Measurements from ENCODE around the gene RYR2.

Gene RYR2

DNA sequence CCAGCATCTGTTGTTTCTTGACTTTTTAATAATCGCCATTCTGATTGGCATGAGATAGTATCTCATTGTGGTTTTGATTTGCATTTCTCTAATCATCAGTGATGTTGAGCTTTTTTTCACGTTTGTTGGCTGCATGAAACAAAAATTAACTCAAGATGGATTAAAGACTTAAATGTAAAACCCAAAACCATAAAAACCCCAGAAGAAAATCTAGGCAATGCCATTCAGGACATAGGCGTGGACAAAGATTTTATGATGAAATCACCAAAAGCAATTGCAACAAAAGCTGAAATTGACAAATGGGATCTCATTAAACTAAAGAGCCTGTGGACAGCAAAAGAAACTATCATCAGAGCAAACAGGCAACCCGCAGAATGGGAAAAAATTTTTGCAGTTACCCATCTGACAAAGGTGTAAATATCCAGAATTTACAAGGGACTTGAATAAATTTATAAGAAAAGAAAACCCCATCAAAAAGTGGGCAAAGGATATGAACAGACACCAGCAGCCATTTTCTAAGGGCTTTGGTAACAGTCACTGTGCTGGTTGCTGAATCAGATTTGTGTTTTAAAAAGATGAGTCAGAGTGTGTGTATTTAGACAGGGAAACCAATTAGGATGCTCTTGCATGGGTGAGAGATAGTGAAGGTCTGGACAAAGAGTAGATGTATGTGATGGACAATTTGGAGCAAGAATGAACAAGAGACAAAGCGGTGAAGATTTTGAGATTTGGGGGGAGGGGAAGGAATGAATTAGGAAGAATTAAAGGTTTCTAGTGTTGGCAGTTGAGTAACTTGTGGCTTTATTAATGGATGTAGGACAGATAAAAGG, 110.7 kb downstream of the RYR2 start:
- DNase-seq: no peak

DNA sequence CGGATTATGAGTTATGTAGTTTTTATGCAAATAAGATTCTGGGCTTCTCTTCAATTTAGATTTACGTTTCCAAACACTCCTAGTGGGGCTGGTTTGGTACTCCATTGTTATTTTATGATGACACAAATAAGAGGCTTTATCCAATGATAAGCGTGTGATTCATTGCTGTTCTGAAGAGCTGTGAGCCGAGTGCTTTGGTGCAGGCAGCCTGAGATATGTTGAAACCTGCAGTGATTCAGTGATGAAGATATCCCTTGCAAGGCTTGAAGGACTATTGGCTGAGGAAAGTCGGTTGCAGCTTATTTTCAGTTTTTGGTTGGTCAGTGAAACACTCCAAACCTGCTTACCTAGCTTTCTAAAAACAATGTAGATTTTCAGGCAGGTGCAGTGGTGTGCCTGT, 112.2 kb downstream of the RYR2 start:
- no peak for DNase-seq

DNA sequence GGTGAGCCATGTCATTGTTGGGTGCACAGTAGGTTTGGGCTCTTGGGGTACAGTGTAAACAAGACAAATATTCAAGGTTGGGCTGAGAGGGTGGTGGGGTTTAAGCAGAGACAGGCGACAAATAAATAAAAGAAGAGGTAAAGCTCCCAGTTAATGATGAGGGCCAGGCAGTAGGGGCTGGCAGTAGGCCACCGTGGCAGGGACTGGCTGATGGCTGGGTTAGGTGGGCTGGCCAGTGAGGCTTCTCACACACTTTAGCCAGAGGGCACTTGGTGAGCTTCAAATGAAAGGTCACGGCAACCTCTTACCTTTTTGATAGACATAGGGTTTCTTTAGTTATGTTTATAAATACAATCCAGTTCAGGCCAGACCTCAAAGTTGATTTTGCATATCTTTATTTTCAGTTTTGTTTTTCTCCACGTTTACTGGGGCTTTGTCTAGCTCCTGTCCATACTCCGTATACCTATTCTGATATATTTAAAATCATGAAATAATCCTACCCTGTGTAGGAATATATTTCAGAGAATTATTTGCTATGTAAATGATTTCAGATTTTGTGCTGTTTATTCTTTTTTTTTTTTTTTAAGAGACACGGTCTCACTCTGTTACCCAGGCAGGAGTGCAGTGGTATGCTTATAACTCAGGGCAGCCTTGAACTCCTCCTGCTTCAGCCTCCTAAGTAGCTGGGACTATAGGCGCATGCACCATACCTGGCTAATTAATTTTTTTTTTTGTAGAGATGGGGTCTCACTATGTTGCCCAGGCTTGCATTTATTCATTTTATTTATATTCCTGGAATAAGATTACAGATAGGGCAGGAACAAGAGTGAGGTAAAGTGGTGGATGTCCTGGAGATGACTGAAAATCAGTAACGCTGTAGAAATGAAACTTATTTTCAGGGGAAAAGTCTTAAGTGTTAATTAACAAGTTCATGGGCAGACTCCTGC, 122.7 kb downstream of the RYR2 start:
- no peak for DNase-seq

DNA sequence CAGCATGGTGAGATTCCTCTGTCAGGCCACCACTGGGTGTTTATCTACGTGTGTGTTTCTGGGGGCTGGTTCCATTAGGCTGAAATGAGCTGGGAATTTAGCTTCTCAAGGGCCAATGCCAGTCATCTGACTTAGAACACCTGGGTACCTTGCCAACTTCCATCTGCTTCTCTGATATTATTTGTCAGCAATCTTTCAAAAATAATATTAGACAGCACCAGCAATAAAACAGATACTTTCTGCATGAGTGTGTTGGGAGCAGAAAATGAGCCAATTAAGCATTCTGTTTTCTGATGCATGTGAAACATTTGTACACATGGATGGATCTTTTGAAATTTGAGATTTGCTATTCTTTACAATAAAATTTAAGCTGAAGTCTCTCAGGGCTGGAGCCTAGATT, 124.1 kb downstream of the RYR2 start:
- no peak for DNase-seq

DNA sequence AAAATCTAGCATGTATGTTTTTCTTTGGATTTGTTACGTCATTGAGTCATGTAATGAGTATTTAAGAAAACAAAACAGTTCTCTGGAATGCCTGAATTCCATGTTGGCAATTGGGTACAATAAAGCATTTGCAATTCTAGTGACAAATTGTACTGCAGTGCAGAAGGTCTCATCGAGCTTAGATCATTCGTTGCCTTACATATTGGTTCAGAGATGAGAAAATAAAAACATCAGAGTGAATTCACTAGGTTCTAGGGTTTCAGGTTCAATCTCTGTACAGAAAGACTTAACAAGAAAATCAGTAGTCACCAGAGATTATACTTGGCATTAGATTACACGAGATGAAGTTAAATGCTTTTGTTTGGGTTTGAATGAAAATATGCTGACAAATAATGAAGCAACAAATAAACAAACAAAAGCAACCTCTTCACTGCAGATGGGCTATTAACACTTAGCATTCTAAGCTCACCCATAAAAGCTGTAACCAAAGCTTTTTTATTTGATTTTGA, 124.7 kb downstream of the RYR2 start:
- DNase-seq: no peak

DNA sequence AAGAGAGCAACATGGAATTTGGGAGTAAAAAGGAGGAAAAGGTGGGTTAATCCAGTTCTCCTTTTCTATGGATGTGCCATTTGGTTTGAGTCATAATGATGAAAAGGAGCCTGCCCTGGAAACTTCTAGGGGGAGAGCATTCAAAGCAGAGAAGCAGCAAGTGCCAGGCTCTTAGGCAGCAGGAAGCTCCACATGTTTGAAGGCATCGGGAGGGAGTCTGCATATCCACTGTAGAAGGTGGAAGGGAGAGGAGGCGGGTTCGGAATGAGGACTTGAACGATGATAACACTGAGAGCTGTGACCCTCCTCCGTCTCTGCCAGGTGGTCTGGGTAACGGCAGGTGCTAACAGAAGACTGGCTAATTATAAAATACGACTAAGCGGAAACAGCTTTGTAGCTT, 128.2 kb downstream of the RYR2 start:
- DNase-seq: no peak

DNA sequence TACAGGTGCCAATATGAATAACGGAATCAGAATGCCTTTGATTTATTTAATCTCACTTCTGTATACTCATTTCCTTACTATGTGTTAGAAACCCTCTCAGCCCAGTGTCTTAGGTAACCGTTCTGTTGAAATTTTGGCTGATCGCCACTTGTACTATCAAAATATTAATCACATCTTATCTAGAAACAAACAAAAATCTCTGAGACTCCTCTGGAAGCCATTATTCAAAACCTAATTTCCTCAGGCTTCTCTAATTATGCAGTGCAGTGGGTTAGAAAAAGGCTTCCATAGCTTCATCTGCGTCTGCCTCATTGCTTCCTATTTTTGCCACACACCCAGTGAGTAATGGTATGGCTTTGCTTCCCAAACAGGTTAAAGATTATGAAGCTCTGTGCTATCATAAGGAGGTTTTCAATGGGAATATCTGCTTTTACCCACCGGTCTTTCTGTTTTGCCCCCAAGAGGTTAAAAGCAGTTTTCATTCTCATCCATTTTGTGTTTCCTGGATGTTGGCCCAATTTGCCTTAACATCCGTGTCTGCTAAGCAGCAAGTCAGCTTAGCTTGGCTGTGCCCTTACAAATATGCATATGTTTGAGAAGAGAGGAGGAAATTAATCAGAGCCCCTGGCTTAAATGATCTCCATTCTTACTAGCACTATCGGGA, 129.6 kb downstream of the RYR2 start:
- no peak for DNase-seq

DNA sequence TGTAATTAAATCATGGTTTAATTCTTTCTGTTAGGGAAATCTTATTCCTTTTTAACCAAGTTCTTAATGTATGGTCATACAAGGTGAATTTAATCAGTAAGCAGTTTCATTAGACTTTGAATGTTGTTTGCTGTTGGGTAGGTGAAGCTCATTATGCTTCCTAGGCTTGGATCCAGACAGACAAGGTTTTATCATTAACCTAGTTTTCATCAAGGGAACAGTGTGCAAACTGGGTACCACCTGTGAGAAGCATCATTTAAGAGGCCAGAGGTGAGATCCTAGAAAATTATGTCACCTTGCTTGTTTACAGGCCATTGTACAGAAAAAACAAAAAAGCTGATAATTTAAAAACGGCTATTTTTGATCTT, 130.1 kb downstream of the RYR2 start:
- DNase-seq: no peak

DNA sequence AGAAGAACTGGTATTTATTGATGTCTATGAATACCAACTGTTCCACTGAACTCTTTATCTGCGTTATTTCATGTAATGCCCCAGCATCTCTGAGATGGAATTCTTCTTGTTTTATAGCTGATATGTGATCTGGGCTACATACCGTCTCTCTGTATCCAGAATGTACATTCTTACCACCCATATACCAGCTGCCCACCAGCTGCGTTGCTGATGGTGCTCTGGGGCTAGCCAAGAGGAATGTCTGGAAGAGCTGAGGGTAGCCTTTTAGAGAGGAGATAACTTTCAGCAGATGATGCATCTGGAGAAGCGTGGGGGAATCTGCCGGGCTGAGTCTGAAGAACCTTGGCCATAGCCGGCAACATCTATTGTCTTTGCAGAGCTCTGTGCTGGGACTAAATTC, 137.5 kb downstream of the RYR2 start:
- DNase-seq: no peak

DNA sequence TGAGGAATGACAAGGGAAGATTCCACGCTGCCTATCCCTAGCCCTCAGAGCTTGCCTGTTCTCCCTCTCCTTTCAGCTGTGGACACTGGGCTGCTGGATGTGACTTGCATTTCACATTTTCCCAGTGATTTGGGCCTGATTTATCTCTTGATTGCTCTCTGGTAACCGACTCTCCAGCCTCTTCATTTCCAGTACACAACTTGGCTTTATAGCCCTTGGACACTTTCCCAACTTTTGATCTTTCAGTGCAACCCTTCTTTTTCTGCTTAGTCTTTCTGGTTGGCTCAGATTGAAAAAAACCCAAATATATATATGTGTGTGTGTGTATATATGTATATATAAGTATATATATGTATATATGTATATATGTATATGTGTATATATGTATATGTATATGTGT, 138.3 kb downstream of the RYR2 start:
- no peak for DNase-seq

DNA sequence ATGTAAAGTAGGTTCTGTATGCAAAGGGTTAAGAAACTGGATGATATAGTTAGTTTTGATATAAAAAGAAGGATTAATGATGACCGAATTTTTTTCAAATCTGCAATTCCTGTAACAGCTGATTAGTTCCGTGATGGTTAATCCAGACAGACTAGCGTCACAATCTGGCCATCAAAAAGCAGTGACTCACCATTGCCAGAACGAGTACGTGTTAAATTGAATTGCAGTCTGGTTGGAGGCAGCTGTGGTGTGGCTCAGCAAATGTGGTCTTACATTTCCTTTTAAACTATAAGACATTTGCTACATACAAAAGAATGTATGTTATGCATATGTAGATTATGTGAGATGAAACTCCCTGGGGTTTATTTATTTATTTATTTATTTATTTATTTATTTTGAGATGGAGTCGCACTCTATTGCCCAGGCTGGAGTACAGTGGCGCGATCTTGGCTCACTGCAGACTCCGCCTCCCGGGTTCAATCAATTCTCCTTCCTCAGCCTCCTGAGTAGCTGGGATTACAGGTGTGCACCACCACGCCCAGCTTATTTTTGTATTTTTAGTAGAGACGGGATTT, 139.8 kb downstream of the RYR2 start:
- no peak for DNase-seq

DNA sequence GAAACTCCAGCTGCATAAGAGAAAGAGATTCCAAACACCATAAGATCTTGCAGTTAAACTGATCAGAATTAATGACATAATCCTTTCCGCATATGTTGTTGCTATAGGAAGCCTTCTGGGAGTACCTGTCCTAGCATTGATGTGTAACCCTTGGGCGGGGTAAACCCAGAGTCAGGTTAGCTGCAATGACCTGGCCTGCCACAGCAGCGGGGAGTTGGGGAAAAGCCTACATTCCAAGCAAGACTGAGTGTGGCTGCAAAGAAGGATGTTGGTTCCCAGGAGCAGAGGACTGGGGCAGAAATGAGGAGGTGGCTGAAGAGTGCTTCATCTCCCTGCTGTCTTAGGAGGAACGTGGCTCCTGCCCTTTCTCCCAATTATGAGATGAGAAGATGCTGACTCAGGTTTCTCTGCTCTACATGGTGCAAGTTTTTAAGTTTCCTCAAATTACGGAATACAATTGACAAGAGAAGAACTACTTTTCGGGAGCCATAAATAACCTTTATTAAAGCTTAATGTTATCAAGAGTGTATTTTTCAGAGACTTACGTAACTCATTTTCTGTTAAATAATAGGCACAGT, 142.1 kb downstream of the RYR2 start:
- no peak for DNase-seq

DNA sequence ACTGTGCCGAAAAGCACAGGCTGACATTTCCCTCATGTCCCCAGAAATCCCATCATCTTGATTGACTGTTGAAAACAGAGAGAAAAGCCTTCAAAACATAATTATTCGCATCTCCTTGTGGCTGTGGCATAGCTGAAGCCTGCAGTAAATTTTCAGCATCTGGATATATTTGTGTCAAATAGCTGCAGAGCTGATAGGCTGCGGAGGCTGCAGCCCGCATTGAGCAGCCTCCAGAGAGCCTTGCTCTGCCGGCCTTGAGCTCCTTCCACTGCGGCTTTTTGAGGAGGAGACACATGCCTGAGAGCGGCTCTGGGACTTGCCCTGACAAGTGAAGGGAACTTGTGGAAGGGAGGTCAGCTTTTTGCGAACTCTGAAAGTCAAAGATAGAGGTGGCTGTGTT, 144.7 kb downstream of the RYR2 start:
- no peak for DNase-seq

DNA sequence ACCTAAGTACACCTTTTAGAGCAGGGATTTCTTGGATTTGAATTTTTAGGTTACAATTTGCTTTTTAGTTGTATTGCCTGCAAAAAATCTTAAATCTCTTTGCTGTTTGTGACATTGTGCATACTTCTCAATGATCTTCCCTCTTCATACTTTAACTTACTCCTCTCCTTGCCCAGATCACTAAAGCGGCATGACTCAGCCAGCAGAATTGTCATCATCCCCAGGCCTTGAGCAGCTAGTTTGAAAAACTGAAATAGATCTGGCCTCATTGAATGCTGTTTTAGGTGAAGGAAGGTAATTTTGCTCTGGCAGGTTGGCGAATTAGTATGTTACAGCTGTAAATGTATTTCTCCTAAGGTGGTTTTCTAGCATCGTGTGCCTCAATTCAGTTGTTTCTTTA, 145.9 kb downstream of the RYR2 start:
- DNase-seq: no peak

DNA sequence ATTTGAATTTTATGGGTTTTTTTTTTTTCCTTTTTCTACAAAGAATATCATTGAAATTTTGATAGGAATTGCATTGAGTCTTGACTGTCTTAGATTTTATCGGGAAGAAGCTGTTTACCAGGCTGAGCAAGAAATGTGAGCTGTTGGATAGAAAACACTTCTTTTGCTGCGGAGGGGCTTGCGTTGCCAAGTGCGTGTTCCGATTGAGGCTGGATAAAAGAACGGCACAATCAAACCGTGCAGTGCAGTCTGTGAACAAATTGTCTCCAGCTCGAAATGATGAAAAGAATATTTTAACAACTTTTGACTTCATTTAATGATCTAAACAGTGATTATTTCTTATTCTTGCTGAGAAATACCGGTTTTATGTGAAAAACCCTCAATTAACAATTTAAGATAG, 149.4 kb downstream of the RYR2 start:
- no peak for DNase-seq

DNA sequence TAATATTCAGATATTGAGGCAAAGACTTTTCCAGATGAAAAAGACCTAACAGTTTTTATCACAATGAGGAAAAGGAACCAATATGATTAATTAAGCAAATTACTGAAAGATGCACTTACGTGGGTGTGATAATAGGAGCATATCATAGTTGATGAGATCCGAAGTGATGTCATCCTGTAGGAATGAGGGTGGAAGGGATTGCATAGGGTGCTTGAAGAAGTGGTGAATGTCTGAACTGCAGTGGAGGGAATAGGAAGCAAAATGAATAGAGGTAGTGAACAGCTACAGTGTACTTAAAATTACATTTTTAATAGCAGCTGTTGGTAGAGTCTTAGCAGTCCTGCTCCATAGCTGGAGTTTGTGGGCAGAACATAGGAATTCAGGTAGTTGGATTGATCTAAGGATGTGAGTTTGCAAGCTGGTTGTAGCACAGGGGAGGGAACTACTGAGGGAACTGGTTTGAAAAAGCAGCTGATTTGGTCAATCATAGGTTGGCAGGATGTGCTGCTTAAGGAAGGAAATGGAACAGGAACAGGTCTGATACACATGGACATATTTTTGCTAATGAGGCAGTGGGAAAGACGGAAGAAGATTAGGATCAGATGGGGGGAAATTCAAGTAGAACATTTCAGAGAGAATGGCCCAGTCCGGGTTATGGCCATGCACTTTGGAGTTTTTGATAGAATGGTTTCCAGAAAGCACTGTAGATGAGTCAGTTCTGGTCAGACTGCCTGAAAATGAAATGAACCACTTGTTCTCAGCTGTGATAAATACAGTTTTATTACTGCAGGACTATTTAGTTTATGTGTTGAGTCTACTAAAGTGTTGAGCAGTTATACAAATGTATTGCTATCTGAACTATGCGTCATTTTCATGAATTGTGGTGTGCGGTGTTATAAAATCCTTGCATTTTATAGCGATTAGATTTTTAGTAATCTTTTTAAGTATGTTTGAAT, 155.8 kb downstream of the RYR2 start:
- DNase-seq: no peak

DNA sequence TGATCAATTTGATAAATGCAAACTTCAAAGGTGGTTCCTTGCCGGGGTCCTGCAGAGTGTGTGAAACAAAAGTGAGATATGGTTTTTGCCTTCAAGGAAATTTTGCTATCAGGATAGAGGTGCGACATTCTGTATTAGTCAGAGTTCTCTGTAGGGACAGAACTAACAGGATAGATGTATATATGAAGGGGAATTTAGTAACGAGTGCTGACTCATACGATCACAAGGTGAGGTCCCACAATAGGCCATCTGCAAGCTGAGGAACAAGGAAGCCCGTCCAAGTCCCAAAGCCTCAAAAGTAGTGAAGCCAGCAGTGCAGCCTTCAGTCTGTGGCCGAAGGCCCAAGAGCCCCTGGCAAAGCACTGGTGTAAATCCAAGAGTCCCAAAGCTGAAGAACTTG, 157.0 kb downstream of the RYR2 start:
- DNase-seq: no peak

DNA sequence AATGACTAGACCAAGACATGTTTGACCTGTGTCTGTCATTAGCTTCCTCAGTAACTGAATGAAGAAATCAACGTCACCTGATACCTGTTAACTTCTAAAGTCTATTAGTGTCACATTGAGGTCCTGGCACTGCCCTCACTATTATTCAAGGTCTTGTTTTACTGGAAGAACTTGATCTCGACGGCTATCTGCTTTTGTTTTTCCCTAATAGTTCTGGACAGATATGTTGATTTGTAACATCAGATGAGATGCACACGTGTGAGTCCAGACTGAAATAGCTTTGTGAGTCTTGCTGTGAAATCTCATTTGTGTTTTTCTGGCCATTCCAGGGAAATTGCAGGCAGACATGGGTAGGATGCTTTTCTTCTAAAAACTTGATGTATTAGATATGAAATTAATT, 159.2 kb downstream of the RYR2 start:
- DNase-seq: no peak

DNA sequence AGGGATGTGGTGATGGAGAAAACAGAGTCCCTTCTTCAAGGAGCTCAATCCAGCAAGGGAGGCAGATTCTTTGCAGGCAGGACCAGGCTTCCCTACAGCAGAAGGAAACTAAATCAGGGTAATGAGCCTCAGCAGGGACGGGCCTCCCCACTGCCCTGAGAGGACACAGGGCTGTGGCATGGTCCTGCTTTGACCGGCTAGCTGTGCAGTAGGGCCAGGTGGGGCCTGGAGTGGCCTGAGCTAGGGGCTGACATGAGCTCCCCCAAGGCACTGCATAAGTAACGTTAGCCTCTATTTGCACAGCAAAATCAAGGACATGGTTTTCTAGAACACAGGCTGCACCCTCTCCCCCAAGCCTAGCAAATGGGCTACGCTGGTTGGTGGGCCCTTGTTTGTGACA, 162.9 kb downstream of the RYR2 start:
- DNase-seq: no peak

DNA sequence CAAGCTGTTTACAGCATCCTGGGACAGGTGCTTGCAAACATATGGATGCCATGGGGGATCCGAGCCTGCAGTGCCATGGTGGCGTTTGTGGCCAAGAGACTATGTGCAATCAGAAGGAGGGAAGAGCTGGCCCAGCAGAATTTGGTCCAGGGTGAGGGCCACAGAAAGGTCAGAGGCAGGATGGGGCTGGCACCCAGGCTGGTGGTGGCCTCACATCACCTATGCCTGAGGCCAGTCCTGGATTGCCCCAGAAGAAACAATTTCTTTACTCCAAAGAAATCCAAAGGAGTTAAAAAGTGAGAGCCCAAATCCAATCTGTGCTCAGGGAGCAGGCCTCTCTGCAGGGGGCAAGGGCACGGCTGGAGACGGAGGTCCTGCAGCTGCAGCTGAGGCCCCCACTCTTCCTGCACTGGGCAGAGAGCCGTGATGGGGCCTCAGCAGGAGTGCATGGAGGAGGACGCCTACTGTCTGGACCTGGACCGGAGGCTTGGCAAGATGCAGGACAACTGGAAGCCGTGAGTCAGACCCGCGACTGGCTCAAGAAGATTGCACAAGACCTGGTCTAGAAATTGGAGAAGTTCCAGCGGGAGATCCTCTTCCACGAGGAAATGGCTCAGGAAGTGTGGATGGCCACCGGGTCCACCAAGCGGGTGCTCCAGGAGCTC, 163.5 kb downstream of the RYR2 start:
- DNase-seq: no peak

DNA sequence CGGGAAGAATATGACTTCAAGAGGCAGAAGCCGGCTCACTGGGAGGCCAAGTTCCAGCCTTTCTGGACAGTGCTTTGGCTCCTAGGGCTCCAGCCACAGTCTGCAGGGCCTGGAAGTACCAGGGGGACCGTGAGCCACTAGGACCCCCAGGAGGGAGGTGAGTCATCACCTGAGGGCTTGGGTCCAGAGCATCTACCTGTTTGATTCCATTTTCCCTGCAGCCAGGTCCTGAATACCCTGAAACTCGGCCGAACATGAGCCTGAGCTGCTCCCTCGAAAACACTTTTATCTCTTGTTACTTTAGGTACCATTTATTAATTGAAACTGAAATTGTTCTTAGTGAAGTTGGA, 164.1 kb downstream of the RYR2 start:
- DNase-seq: no peak
